ENCODE results near the gene CD8A. TPM values are rescaled to one million over a fixed set of nuclear protein-coding genes. Genes with fewer than 3 reads are reported as not detected.

The CD8A gene
- total and polyA plus RNA-seq, 5 experiments from 2014 or later, result 272 to 1,018 (median 885) TPM

- H3K4me1 Mint-ChIP-seq, result peaks cover 45 to 81% (median 71%) of the 10 kb centered on the region in 4 donors
- peak overlapping the region; percentile 85 to 99 (median 96) for H3K27ac Mint-ChIP-seq
- ATAC-seq (peak; percentile 77 to 89), DNase-seq (peak; percentile 54 to 96 (median 88))
- H3K27me3 Mint-ChIP-seq, result no peaks in the 10 kb centered on the region
- POLR2A ChIA-PET, result interaction anchor here (0.8 to 10.7 kb wide), 21 partner anchors 8 to 1919 kb away, joined by 3 to 362 read pairs (median 13); partner anchors contain the start of genes CD8A, CD8B and KDM3A
- peaks cover 4 to 24% (median 22%) of the 10 kb centered on the region in 3 donors for H3K36me3 Mint-ChIP-seq
- H3K9me3 Mint-ChIP-seq, result peaks cover 0 to 4% (median 0%) of the 10 kb centered on the region in 9 donors
- peak overlapping the region; percentile 86 to 99 (median 95) for H3K4me3 Mint-ChIP-seq
These were observed 35.1 kb upstream of the CD8A start for GRCh38 chr2:86825693-86826381.

- ATAC-seq, result peak; percentile 22 to 34
- peak in 8 of 10 donors; percentile 34 to 76 (median 53) for DNase-seq
- Mint-ChIP-seq H3K4me3 (peak overlapping the region; percentile 86 to 99 (median 95)), H3K4me1 (peaks cover 45 to 86% (median 76%) of the 10 kb centered on the region in 4 donors), H3K27ac (peak overlapping the region; percentile 85 to 99 (median 96)), H3K9me3 (peaks cover 0 to 4% (median 0%) of the 10 kb centered on the region in 9 donors), H3K36me3 (peaks cover 4 to 25% (median 22%) of the 10 kb centered on the region in 3 donors), H3K27me3 (no peaks in the 10 kb centered on the region)
- POLR2A ChIA-PET, result interaction anchor here (0.9 to 10.7 kb wide), 21 partner anchors 8 to 1918 kb away, joined by 3 to 362 read pairs (median 9); partner anchors contain the start of genes CD8A, CD8B and KDM3A
These were observed 34.5 kb upstream of the CD8A start for GRCh38 chr2:86825036-86825692.

- H3K4me3 Mint-ChIP-seq, result peak overlapping the region; percentile 86 to 99 (median 95)
- peaks cover 44 to 84% (median 76%) of the 10 kb centered on the region in 4 donors for H3K4me1 Mint-ChIP-seq
- DNase-seq (no peak), ATAC-seq (no peak)
- peaks cover 4 to 37% (median 23%) of the 10 kb centered on the region in 3 donors for H3K36me3 Mint-ChIP-seq
- H3K27me3 Mint-ChIP-seq, result no peaks in the 10 kb centered on the region
- POLR2A ChIA-PET, result interaction anchor here (1.0 to 10.7 kb wide), 9 partner anchors 9 to 37 kb away, joined by 3 to 362 read pairs (median 21); partner anchors contain the start of gene CD8A
- H3K27ac Mint-ChIP-seq, result peak overlapping the region; percentile 85 to 99 (median 96)
- H3K9me3 Mint-ChIP-seq, result peaks cover 0 to 4% (median 0%) of the 10 kb centered on the region in 9 donors
These were observed 32.1 kb upstream of the CD8A start for GRCh38 chr2:86822668-86823345.

GRCh38 chr2:86821842-86822241 is 31.1 kb upstream of the CD8A start:
- ATAC-seq (no peak), DNase-seq (no peak)
- POLR2A ChIA-PET, result interaction anchor here (0.7 to 10.7 kb wide), 11 partner anchors 9 to 39 kb away, joined by 3 to 362 read pairs (median 4); partner anchors contain the start of gene CD8A
- H3K9me3 Mint-ChIP-seq, result peaks cover 0 to 4% (median 0%) of the 10 kb centered on the region in 9 donors
- H3K36me3 Mint-ChIP-seq, result peaks cover 4 to 43% (median 23%) of the 10 kb centered on the region in 3 donors
- H3K27ac Mint-ChIP-seq, result peak overlapping the region; percentile 92 to 99 (median 96)
- peak overlapping the region; percentile 79 to 99 (median 90) for H3K4me3 Mint-ChIP-seq
- H3K4me1 Mint-ChIP-seq, result peaks cover 41 to 84% (median 73%) of the 10 kb centered on the region in 4 donors
- H3K27me3 Mint-ChIP-seq, result no peaks in the 10 kb centered on the region

GRCh38 chr2:86821306-86821705 is 30.6 kb upstream of the CD8A start:
- peak in 1 of 2 donors; percentile 5 for ATAC-seq
- peaks cover 4 to 48% (median 23%) of the 10 kb centered on the region in 3 donors for H3K36me3 Mint-ChIP-seq

GRCh38 chr2:86818957-86819356 is 28.2 kb upstream of the CD8A start:
- Mint-ChIP-seq H3K27me3 (no peaks in the 10 kb centered on the region), H3K36me3 (peaks cover 13 to 72% (median 29%) of the 10 kb centered on the region in 3 donors), H3K4me3 (peak overlapping the region; percentile 45 to 98 (median 88)), H3K27ac (peak overlapping the region; percentile 71 to 99 (median 94)), H3K4me1 (peaks cover 48 to 87% (median 82%) of the 10 kb centered on the region in 4 donors), H3K9me3 (peaks cover 0 to 4% (median 0%) of the 10 kb centered on the region in 9 donors)
- POLR2A ChIA-PET, result interaction anchor here (0.8 to 1.5 kb wide), 6 partner anchors 8 to 42 kb away, joined by 3 to 21 read pairs (median 3); no protein-coding TSS in a partner anchor
- ATAC-seq (peak; percentile 42 to 64), DNase-seq (peak in 1 of 10 donors; percentile 64)

More at GRCh38 chr2:86821306-86821705, 30.6 kb upstream of the CD8A start:
- peak in 2 of 10 donors; percentile 35 to 71 for DNase-seq
- Mint-ChIP-seq H3K9me3 (peaks cover 0 to 4% (median 0%) of the 10 kb centered on the region in 9 donors), H3K27me3 (no peaks in the 10 kb centered on the region), H3K27ac (peak overlapping the region; percentile 92 to 99 (median 96)), H3K4me3 (peak overlapping the region; percentile 79 to 99 (median 90)), H3K4me1 (peaks cover 44 to 85% (median 74%) of the 10 kb centered on the region in 4 donors)
- POLR2A ChIA-PET, result interaction anchor here (0.7 to 10.7 kb wide), 12 partner anchors 8 to 39 kb away, joined by 3 to 362 read pairs (median 4); partner anchors contain the start of gene CD8A

- H3K27ac Mint-ChIP-seq, result peak overlapping the region; percentile 43 to 99 (median 94)
- DNase-seq, result no peak
- ATAC-seq, result no peak
- no peaks in the 10 kb centered on the region for H3K27me3 Mint-ChIP-seq
- H3K9me3 Mint-ChIP-seq, result peaks cover 0 to 4% (median 0%) of the 10 kb centered on the region in 9 donors
- H3K4me1 Mint-ChIP-seq, result peaks cover 49 to 87% (median 83%) of the 10 kb centered on the region in 4 donors
- POLR2A ChIA-PET, result interaction anchor here (1.0 to 1.5 kb wide), 5 partner anchors 8 to 42 kb away, joined by 3 to 21 read pairs (median 3); no protein-coding TSS in a partner anchor
- H3K4me3 Mint-ChIP-seq, result peak overlapping the region; percentile 45 to 98 (median 88)
- H3K36me3 Mint-ChIP-seq, result peaks cover 18 to 74% (median 25%) of the 10 kb centered on the region in 3 donors
These were observed 27.5 kb upstream of the CD8A start for GRCh38 chr2:86818114-86818801.

GRCh38 chr2:86815611-86816010 is 24.9 kb upstream of the CD8A start:
- ATAC-seq (peak; percentile 67 to 68), DNase-seq (peak in 1 of 10 donors; percentile 60)
- Mint-ChIP-seq H3K27me3 (no peaks in the 10 kb centered on the region), H3K27ac (peak overlapping the region; percentile 89 to 99 (median 96)), H3K4me1 (peaks cover 51 to 85% (median 81%) of the 10 kb centered on the region in 4 donors), H3K4me3 (peak overlapping the region; percentile 36 to 84 (median 76)), H3K36me3 (peaks cover 14 to 72% (median 17%) of the 10 kb centered on the region in 3 donors), H3K9me3 (no peaks in the 10 kb centered on the region)
- POLR2A ChIA-PET, result interaction anchor here (1.4 to 5.4 kb wide), 2 partner anchors 11 to 26 kb away, joined by 3 to 142 read pairs; no protein-coding TSS in a partner anchor

GRCh38 chr2:86809481-86810121 is 18.9 kb upstream of the CD8A start:
- Mint-ChIP-seq H3K36me3 (peaks cover 5 to 31% (median 8%) of the 10 kb centered on the region in 3 donors), H3K4me1 (peaks cover 36 to 77% (median 65%) of the 10 kb centered on the region in 4 donors), H3K27ac (peak overlapping the region; percentile 93 to 100 (median 98)), H3K27me3 (peaks cover 0 to 14% (median 0%) of the 10 kb centered on the region in 5 donors), H3K9me3 (no peaks in the 10 kb centered on the region), H3K4me3 (peak overlapping the region; percentile 86 to 100 (median 98))
- POLR2A ChIA-PET, result interaction anchor here (0.6 to 12.5 kb wide), 17 partner anchors 9 to 368 kb away, joined by 3 to 668 read pairs (median 7); partner anchors contain the start of genes CD8A, CD8B and KDM3A
- ATAC-seq (peak in 1 of 2 donors; percentile 4), DNase-seq (peak in 4 of 10 donors; percentile 53 to 72 (median 58))

All from naive thymus-derived CD8-positive, alpha-beta T cell (primary cell).